ENCODE measurements around the gene CALB2.
"Not testable (repeated sequence)": the region's sequence is repeated elsewhere in the genome, so short reads cannot be mapped to it uniquely, and the experiment has no call there.

The CALB2 gene

GRCh38 chr16:71352466-71352865 is 6.1 kb upstream of the CALB2 start:
- FAIRE-seq = no peak
- no peak for DNase-seq (ENCODE audit: low spot score)

GRCh38 chr16:71352963-71353460 is 5.5 kb upstream of the CALB2 start:
- no peak for FAIRE-seq
- no peak for DNase-seq (ENCODE audit: low spot score)

GRCh38 chr16:71353736-71354135 is 4.8 kb upstream of the CALB2 start:
- no peak for DNase-seq (ENCODE audit: low spot score)
- FAIRE-seq = no peak

- DNase-seq (ENCODE audit: low spot score) (no peak), FAIRE-seq (no peak)
These were observed 4.4 kb upstream of the CALB2 start for GRCh38 chr16:71354156-71354555.

GRCh38 chr16:71356051-71356740 is 2.3 kb upstream of the CALB2 start:
- no peak for DNase-seq (ENCODE audit: low spot score)
- no peak for FAIRE-seq

- DNase-seq (ENCODE audit: low spot score); FAIRE-seq: not testable (repeated sequence)
These were observed 1.6 kb upstream of the CALB2 start for GRCh38 chr16:71356936-71357335.

- FAIRE-seq (no peak), DNase-seq (ENCODE audit: low spot score) (no peak)
These were observed 842 bp upstream of the CALB2 start for GRCh38 chr16:71357681-71358080.

- DNase-seq (ENCODE audit: low spot score) = no peak
- no peak for FAIRE-seq
These were observed 908 bp downstream of the CALB2 start for GRCh38 chr16:71359431-71359830.

GRCh38 chr16:71360378-71360777 is 1.9 kb downstream of the CALB2 start:
- FAIRE-seq (peak; percentile 69), DNase-seq (ENCODE audit: low spot score) (peak; percentile 84)

GRCh38 chr16:71364133-71364681 is 5.7 kb downstream of the CALB2 start:
- DNase-seq (ENCODE audit: low spot score) (no peak), FAIRE-seq (no peak)

GRCh38 chr16:71365021-71365420 is 6.5 kb downstream of the CALB2 start:
- DNase-seq (ENCODE audit: low spot score) (no peak), FAIRE-seq (no peak)

GRCh38 chr16:71367241-71367976 is 8.9 kb downstream of the CALB2 start:
- no peak for FAIRE-seq
- DNase-seq (ENCODE audit: low spot score) = no peak

GRCh38 chr16:71368958-71369357 is 10.4 kb downstream of the CALB2 start:
- no peak for FAIRE-seq
- DNase-seq (ENCODE audit: low spot score) = no peak

- DNase-seq (ENCODE audit: low spot score) (peak; percentile 38), FAIRE-seq (no peak)
These were observed 11.0 kb downstream of the CALB2 start for GRCh38 chr16:71369494-71369893.

- no peak for DNase-seq (ENCODE audit: low spot score)
- no peak for FAIRE-seq
These were observed 12.7 kb downstream of the CALB2 start for GRCh38 chr16:71371237-71371636.

- no peak for DNase-seq (ENCODE audit: low spot score)
- no peak for FAIRE-seq
These were observed 14.6 kb downstream of the CALB2 start for GRCh38 chr16:71373073-71373472.

GRCh38 chr16:71376465-71377157 is 18.1 kb downstream of the CALB2 start:
- DNase-seq (ENCODE audit: low spot score) (no peak), FAIRE-seq (no peak)

GRCh38 chr16:71379711-71380110 is 21.2 kb downstream of the CALB2 start:
- FAIRE-seq (no peak), DNase-seq (ENCODE audit: low spot score) (no peak)

GRCh38 chr16:71380831-71381230 is 22.3 kb downstream of the CALB2 start:
- FAIRE-seq (no peak), DNase-seq (ENCODE audit: low spot score) (no peak)

- DNase-seq (ENCODE audit: low spot score) = no peak
- FAIRE-seq = no peak
These were observed 24.7 kb downstream of the CALB2 start for GRCh38 chr16:71383054-71383773.

- FAIRE-seq = no peak
- no peak for DNase-seq (ENCODE audit: low spot score)
These were observed 25.7 kb downstream of the CALB2 start for GRCh38 chr16:71384073-71384724.

Data from RCC 7860 (cell line).